HG03097 (cell line): ENCODE results near the gene LPGAT1.
"Not testable (repeated sequence)": the region's sequence is repeated elsewhere in the genome, so short reads cannot be mapped to it uniquely, and the experiment has no call there.

ENCODE experiments used
- ATAC-seq: cut with Tn5 transposase; IDR thresholded peaks from one replicate; pipeline ENCODE4 v1.9.1; 2021; ENCODE audit not compliant: unreplicated experiment, low FRiP score

LPGAT1 gene

GRCh38 chr1:211737115-211738035 lies 93.2 kb downstream of the LPGAT1 start:
- no peak for ATAC-seq

- no peak for ATAC-seq
Measured at GRCh38 chr1:211736351-211736915, 94.1 kb downstream of the LPGAT1 start.

- no peak for ATAC-seq
Measured at GRCh38 chr1:211735208-211736170, 95.1 kb downstream of the LPGAT1 start.

GRCh38 chr1:211734791-211735190 lies 95.8 kb downstream of the LPGAT1 start:
- ATAC-seq: no peak

GRCh38 chr1:211734359-211734758 lies 96.2 kb downstream of the LPGAT1 start:
- no peak for ATAC-seq

- no peak for ATAC-seq
Measured at GRCh38 chr1:211732293-211732980, 98.1 kb downstream of the LPGAT1 start.

- no peak for ATAC-seq
Measured at GRCh38 chr1:211731456-211732292, 98.9 kb downstream of the LPGAT1 start.

GRCh38 chr1:211730347-211730746 lies 100.2 kb downstream of the LPGAT1 start:
- no peak for ATAC-seq

GRCh38 chr1:211729238-211729637 lies 101.3 kb downstream of the LPGAT1 start:
- ATAC-seq: no peak

- no peak for ATAC-seq
Measured at GRCh38 chr1:211726467-211726995, 104.0 kb downstream of the LPGAT1 start.

GRCh38 chr1:211724687-211725196 lies 105.8 kb downstream of the LPGAT1 start:
- ATAC-seq: no peak

GRCh38 chr1:211723273-211723672 lies 107.3 kb downstream of the LPGAT1 start:
- no peak for ATAC-seq

- ATAC-seq: no peak
Measured at GRCh38 chr1:211722277-211723175, 108.0 kb downstream of the LPGAT1 start.

- not testable (repeated sequence) for ATAC-seq
Measured at GRCh38 chr1:211716555-211716954, 114.0 kb downstream of the LPGAT1 start.

- no peak for ATAC-seq
Measured at GRCh38 chr1:211715971-211716370, 114.6 kb downstream of the LPGAT1 start.

GRCh38 chr1:211714154-211714553 lies 116.4 kb downstream of the LPGAT1 start:
- no peak for ATAC-seq

GRCh38 chr1:211713231-211713630 lies 117.3 kb downstream of the LPGAT1 start:
- ATAC-seq: no peak

- no peak for ATAC-seq
Measured at GRCh38 chr1:211711315-211711705, 119.3 kb downstream of the LPGAT1 start.
